ENCODE data around the gene GSTO2.
"Not testable (repeated sequence)": the region's sequence is repeated elsewhere in the genome, so short reads cannot be mapped to it uniquely, and the experiment has no call there.

GSTO2 gene

DNA sequence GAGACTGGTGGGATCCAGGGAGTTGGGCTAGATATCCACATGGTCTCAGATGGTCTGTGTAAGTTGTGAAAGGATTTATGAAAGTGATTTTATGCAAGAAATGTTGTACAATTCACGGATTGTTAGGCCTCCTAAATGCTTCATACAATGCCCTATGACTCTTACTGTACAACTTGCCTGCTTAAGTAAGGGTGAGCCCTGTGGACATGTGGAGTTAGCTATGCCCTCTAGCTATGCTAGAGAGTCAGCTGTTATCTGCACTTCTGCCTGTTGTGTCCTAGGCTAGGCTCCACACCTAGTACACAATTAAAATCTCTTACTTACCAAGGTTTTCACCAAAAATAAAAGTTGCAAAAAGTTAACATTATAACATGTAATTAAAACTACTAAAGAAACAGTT lies 35.2 kb upstream of the GSTO2 start:
- DNase-seq (ENCODE audit: low spot score): no peak
- TF ChIP-seq, protein P1, sequence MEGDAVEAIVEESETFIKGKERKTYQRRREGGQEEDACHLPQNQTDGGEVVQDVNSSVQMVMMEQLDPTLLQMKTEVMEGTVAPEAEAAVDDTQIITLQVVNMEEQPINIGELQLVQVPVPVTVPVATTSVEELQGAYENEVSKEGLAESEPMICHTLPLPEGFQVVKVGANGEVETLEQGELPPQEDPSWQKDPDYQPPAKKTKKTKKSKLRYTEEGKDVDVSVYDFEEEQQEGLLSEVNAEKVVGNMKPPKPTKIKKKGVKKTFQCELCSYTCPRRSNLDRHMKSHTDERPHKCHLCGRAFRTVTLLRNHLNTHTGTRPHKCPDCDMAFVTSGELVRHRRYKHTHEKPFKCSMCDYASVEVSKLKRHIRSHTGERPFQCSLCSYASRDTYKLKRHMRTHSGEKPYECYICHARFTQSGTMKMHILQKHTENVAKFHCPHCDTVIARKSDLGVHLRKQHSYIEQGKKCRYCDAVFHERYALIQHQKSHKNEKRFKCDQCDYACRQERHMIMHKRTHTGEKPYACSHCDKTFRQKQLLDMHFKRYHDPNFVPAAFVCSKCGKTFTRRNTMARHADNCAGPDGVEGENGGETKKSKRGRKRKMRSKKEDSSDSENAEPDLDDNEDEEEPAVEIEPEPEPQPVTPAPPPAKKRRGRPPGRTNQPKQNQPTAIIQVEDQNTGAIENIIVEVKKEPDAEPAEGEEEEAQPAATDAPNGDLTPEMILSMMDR (IDR thresholded peaks at IDR 0.05; ENCODE audit: extremely low read depth, insufficient read depth, missing control alignments): no peak
- in situ Hi-C loops (cut with MboI; ENCODE audit: low pct_unique_long_range_greater_than_20kb, low sequenced_read_pairs, unreplicated experiment): no loop called here

DNA sequence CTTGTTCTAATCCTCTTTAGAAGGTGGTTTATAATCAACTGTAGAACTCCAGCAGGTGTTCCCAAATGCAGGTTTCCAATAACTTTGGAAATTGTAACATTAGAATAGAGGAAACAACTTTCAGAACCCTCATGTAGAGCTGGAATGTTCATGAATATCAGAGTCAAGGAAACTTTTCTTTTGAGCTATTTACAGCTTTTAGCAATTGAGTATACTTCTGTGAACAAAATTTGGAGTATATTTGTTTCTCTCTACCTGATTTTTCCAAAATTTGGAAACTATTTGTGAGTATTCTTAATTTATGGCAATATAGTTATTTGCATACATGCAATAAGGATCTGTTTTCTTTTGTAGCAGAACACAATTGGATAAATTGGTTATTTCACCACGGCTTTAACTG lies 34.0 kb upstream of the GSTO2 start:
- in situ Hi-C loops (cut with MboI; ENCODE audit: low pct_unique_long_range_greater_than_20kb, low sequenced_read_pairs, unreplicated experiment): no loop called here
- TF ChIP-seq, protein P1 (IDR thresholded peaks at IDR 0.05; ENCODE audit: extremely low read depth, insufficient read depth, missing control alignments): no peak
- DNase-seq (ENCODE audit: low spot score): no peak

DNA sequence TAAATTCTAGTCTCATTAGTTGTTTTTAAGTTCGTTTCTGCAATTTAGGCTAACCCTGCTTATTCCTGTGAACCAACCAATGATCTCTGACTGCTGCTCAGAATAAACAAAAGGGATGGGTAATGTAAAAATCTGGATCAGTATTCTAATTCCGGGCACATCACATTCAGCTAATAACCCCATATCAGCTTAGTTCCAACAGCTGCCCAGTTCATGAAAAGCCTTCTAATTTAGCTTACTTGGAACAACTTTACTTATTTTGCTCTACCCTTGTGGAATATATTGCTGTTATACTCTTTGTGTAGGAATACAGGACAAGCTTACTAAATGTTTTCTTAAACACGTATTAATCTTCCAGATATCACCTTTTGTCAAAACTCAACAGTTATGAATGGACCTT lies 33.2 kb upstream of the GSTO2 start:
- DNase-seq (ENCODE audit: low spot score): no peak
- TF ChIP-seq, protein P1 (IDR thresholded peaks at IDR 0.05; ENCODE audit: extremely low read depth, insufficient read depth, missing control alignments): no peak
- in situ Hi-C loops (cut with MboI; ENCODE audit: low pct_unique_long_range_greater_than_20kb, low sequenced_read_pairs, unreplicated experiment): no loop called here

DNA sequence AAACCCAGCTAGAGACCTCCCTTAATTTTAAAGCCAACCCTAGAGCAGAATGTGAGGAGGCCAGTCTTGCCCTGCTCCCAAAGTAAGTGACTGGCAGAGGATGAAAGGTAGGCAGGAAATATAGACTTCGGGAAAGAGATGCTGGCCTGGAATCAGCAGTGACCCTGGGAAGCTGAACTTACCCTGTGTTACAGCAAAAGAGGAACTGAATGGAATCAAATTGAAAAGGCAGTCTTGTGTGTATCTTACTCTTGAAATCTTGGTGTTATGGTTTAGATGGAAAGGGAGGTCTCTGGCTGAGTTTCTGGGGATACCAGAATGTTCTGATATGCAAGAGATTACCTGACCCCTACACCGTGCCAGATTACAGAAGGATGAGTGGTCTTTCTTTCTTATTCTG lies 28.9 kb upstream of the GSTO2 start:
- TF ChIP-seq, protein P1 (IDR thresholded peaks at IDR 0.05; ENCODE audit: extremely low read depth, insufficient read depth, missing control alignments): no peak

DNA sequence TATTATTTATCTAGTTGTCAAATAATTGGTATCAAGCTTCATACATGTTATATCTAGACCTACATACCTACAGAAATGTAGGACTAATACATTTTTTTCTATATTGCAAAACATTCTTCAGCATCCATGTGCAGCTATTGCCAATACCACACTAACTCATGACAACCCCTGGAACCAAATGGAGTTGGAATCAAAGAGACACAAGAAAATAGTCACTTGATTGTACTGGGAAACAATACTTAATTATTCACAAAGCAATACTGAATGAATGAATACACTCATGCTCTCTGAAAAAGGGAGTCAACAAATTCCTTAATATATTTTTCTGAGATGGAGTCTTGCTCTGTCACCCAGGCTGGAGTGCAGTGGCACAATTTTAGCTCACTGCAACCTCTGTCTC lies 26.4 kb upstream of the GSTO2 start:
- no peak for DNase-seq (ENCODE audit: low spot score)
- TF ChIP-seq, protein P1 (IDR thresholded peaks at IDR 0.05; ENCODE audit: extremely low read depth, insufficient read depth, missing control alignments): no peak
- in situ Hi-C loops (cut with MboI; ENCODE audit: low pct_unique_long_range_greater_than_20kb, low sequenced_read_pairs, unreplicated experiment): no loop called here

More for the DNA sequence above, 28.9 kb upstream of the GSTO2 start:
- in situ Hi-C loops (cut with MboI; ENCODE audit: low pct_unique_long_range_greater_than_20kb, low sequenced_read_pairs, unreplicated experiment): no loop called here
- DNase-seq (ENCODE audit: low spot score): no peak

DNA sequence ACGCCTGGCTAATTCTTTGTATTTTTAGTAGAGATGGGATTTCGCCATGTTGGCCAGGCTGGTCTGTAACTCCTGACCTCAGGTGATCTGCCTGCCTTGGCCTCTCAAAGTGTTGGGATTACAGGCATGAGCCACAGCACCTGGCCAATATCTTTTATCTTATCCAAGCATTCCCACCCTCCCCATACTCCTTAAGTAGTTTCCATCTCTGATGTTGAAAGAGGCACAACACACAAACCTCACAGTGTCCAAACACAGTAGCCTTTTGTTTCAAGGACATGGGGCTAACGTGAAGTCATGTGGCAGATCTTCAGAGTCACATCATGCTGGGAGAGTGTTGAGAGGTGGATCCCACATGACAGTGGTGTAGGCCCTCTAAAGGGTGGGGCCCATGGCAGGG lies 26.0 kb upstream of the GSTO2 start:
- in situ Hi-C loops (cut with MboI; ENCODE audit: low pct_unique_long_range_greater_than_20kb, low sequenced_read_pairs, unreplicated experiment): not testable (repeated sequence)

DNA sequence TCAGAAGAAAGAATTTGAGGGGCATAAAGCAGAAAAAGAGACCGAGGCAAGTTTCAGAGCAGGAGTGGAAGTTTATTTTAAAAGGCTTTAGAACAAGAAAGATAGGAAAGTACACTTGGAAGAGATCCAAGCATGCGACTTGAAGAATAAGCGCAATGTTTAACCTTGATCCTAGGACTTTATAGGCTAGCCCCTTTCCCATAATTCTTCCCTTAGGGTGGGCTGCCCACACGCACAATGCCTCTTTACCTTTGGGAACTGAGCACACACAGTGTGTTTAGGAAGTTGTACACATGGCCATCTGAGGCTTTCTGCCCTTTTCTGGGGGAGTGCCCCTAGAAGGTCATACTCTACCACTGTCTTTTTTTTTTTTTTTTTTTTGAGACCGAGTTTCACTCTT lies 25.5 kb upstream of the GSTO2 start:
- no peak for DNase-seq (ENCODE audit: low spot score)
- in situ Hi-C loops (cut with MboI; ENCODE audit: low pct_unique_long_range_greater_than_20kb, low sequenced_read_pairs, unreplicated experiment): no loop called here
- TF ChIP-seq, protein P1 (IDR thresholded peaks at IDR 0.05; ENCODE audit: extremely low read depth, insufficient read depth, missing control alignments): no peak

More for the DNA sequence above, 26.0 kb upstream of the GSTO2 start:
- not testable (repeated sequence) for DNase-seq (ENCODE audit: low spot score)

All from GM13977 (cell line).